GM12878 (cell line): ENCODE results near the gene UTF1. TPM values are rescaled to one million over a fixed set of nuclear protein-coding genes. Genes with fewer than 3 reads are reported as not detected.

Experiments used
- ATAC-seq: fragments of 200-7000 bp; cut with Tn5 transposase; 3 replicates; pipeline ENCODE4 v1.9.1; 2020; ENCODE audit warnings: mild to moderate bottlenecking, moderate library complexity
- BruUV-seq: library from RNA; stranded (reverse); fragments of 400-500 nt; replicated peaks from 2 replicates; lab custom pipeline; 2021; lab: Mats Ljungman, UMichigan
- CTCF ChIA-PET: fragments of 300-600 bp; sonication (Branson Sonifier 250); formaldehyde crosslinking; extraction: SDS; loops from one replicate; lab custom pipeline; 2021; ENCODE audit warnings: inconsistent platforms; lab: Yijun Ruan, JAX
- POLR2A ChIA-PET: fragments of 350-600 bp; formaldehyde crosslinking; extraction: SDS; loops from one replicate; lab custom pipeline; 2021; ENCODE audit warnings: inconsistent platforms; lab: Charles Lee
- RAD21 ChIA-PET: fragments of 300-600 bp; sonication (Branson Sonifier 250); formaldehyde crosslinking; loops from one replicate; lab custom pipeline; 2023; ENCODE audit warnings: antibody characterized with exemption; ENCODE audit not compliant: unreplicated experiment; lab: Charles Lee
- SMC1A ChIA-PET: fragments of 300-600 bp; sonication (Branson Sonifier 250); formaldehyde crosslinking; loops from one replicate; lab custom pipeline; 2023; ENCODE audit not compliant: unreplicated experiment, uncharacterized antibody; lab: Charles Lee
- DNase-seq: peaks from one replicate; pipeline ENCODE4 v3.0.0-alpha.2; 2011; ENCODE audit warnings: low read depth, low spot score
- FAIRE-seq: peaks from 3 replicates; lab custom pipeline; 2011; peaks lifted over from hg19 to GRCh38; lab: Jason Lieb, UNC
- H2AFZ ChIP-seq: 2 replicates; pipeline ENCODE4 v1.6.0; 2011; ENCODE audit warnings: low read depth, low read length, control low read depth; ENCODE audit not compliant: control insufficient read depth
- H3K27ac ChIP-seq: 2 replicates; pipeline ENCODE4 v1.5.1; 2011; ENCODE audit warnings: control low read depth; ENCODE audit not compliant: control insufficient read depth, insufficient read depth
- H3K27me3 ChIP-seq, 2 experiments: replicated peaks in 1 of 2; 2 replicates each; pipeline versions ENCODE4 v1.6.0 to v1.6.1; 2011; ENCODE audit warnings: low read length in 1 of 2; ENCODE audit not compliant: control insufficient read depth in 2 of 2, insufficient read depth in 2 of 2
- H3K36me3 ChIP-seq, 2 experiments: 2 replicates each; pipeline ENCODE4 v1.5.1; 2011; ENCODE audit warnings: low read length in 1 of 2; ENCODE audit not compliant: control insufficient read depth in 2 of 2, insufficient read depth in 2 of 2
- H3K4me1 ChIP-seq: 2 replicates; pipeline ENCODE4 v1.6.1; 2011; ENCODE audit warnings: mild to moderate bottlenecking, low read length, moderate library complexity, mixed read lengths; ENCODE audit not compliant: control insufficient read depth, insufficient read depth
- H3K4me2 ChIP-seq: 2 replicates; pipeline ENCODE4 v1.6.0; 2011; ENCODE audit warnings: control low read depth; ENCODE audit not compliant: control insufficient read depth, insufficient read depth
- H3K4me3 ChIP-seq: fragments of 200-600 bp; sonication (generic); 2 replicates; pipeline ENCODE4 v1.5.1; 2016
- H3K79me2 ChIP-seq: 2 replicates; pipeline ENCODE4 v1.6.0; 2011; ENCODE audit warnings: low read length; ENCODE audit not compliant: control insufficient read depth, insufficient read depth
- H3K9ac ChIP-seq: 2 replicates; pipeline ENCODE4 v1.8.0; 2011; ENCODE audit warnings: low read length, control low read depth, mixed read lengths; ENCODE audit not compliant: control insufficient read depth, insufficient read depth
- H3K9me3 ChIP-seq: replicated peaks from 3 replicates; pipeline ENCODE4 v1.5.1; 2011; ENCODE audit warnings: mild to moderate bottlenecking, low read length; ENCODE audit not compliant: control insufficient read depth, insufficient read depth
- H4K20me1 ChIP-seq: 2 replicates; pipeline ENCODE4 v1.6.0; 2011; ENCODE audit not compliant: control insufficient read depth, insufficient read depth
- BACH1 ChIP-seq: fragments of 450-650 bp; IDR thresholded peaks from 2 replicates; pipeline ENCODE4 v1.6.1; 2017; ENCODE audit warnings: mild to moderate bottlenecking, borderline replicate concordance
- CEBPB ChIP-seq, 2 experiments: fragments of 150-350 bp in 1 of 2; IDR thresholded peaks; 2 replicates each; pipeline ENCODE4 v1.6.1; 2012 to 2014; ENCODE audit warnings: low read depth in 2 of 2, low read length in 2 of 2, borderline replicate concordance in 1 of 2, inconsistent platforms in 1 of 2
- GATAD2B ChIP-seq: fragments of 450-650 bp; conservative IDR thresholded peaks from 2 replicates; pipeline ENCODE4 v1.6.1; 2017; ENCODE audit warnings: low read depth, mild to moderate bottlenecking, moderate library complexity
- HDAC2 ChIP-seq: fragments of 200-600 bp; sonication (generic); IDR thresholded peaks from 2 replicates; pipeline ENCODE4 v1.6.1; 2017
- JUND ChIP-seq: IDR thresholded peaks from 2 replicates; pipeline ENCODE4 v1.6.1; 2012; ENCODE audit warnings: low read depth, mild to moderate bottlenecking, low read length, improper control_type of control experiment, moderate library complexity
- NRF1 ChIP-seq: conservative IDR thresholded peaks from 2 replicates; pipeline ENCODE4 v1.6.1; 2011; ENCODE audit warnings: mild to moderate bottlenecking, low read depth, low read length, improper control_type of control experiment
- RELB ChIP-seq: fragments of 450-650 bp; IDR thresholded peaks from 2 replicates; pipeline ENCODE4 v1.6.1; 2017; ENCODE audit warnings: low read depth, mild to moderate bottlenecking, moderate library complexity
- RUNX3 ChIP-seq: IDR thresholded peaks from 2 replicates; pipeline ENCODE4 v1.6.1; 2012; ENCODE audit warnings: low read length, inconsistent platforms
- SIX5 ChIP-seq: IDR thresholded peaks from 2 replicates; pipeline ENCODE4 v1.6.1; 2011; ENCODE audit warnings: mild to moderate bottlenecking, low read depth, low read length, moderate library complexity; ENCODE audit not compliant: severe bottlenecking
- SMARCA5 ChIP-seq: fragments of 450-650 bp; IDR thresholded peaks from 2 replicates; pipeline ENCODE4 v1.6.1; 2017; ENCODE audit warnings: mild to moderate bottlenecking
- SP1 ChIP-seq: IDR thresholded peaks from one replicate; pipeline ENCODE4 v1.6.1; 2011; ENCODE audit warnings: low read depth, low read length
- TCF12 ChIP-seq: IDR thresholded peaks from 2 replicates; pipeline ENCODE4 v1.6.1; 2011; ENCODE audit warnings: low read depth, mild to moderate bottlenecking, low read length
- ZZZ3 ChIP-seq: IDR thresholded peaks from 2 replicates; pipeline ENCODE4 v1.6.1; 2011; ENCODE audit warnings: low read depth; ENCODE audit not compliant: control insufficient read depth, insufficient read length
- WGBS: methylation state at CpG from one replicate; pipeline ENCODE4 v1.1.6; 2016; ENCODE audit warnings: low lambda C conversion rate; ENCODE audit not compliant: insufficient replicate concordance, insufficient coverage; ENCODE audit errors: missing lambda C conversion rate; 5-methylcytosine and 5-hydroxymethylcytosine counted together
- in situ Hi-C: fragments of 300-500 bp; cut with MboI; formaldehyde crosslinking; loops from 9 replicates; pipeline ENCODE4 v1.14.3; 2018; ENCODE audit warnings: mixed read lengths
- intact Hi-C: fragments of 100-400 bp; cut with micrococcal nuclease; formaldehyde crosslinking; loops from one replicate; pipeline ENCODE4 v1.14.2; 2022; ENCODE audit not compliant: unreplicated experiment
- polyA plus RNA-seq, 11 experiments: library from polyadenylated mRNA; depleted of rRNA in 4 of 11; unstranded in 6 of 11; stranded (reverse) in 5 of 11; fragments of >200 nt; fragmentation: Nextera tagmentation in 4 of 11; fragmentation: Illumina TruSeq in 1 of 11; extraction: Ambion mirVana in 4 of 11; extraction: Trizol in 1 of 11; gene quantifications; 1 replicate in 1 of 11; 2 replicates in 10 of 11; pipeline versions ENCODE4 v1.2.1 to v1.2.3, GENCODE V29; 2011 to 2016; ENCODE audit warnings: inconsistent platforms in 2 of 11, missing spikeins in 2 of 11, low read depth in 1 of 11
- total RNA-seq, 4 experiments: library from RNA; depleted of rRNA in 3 of 4; stranded (reverse); fragments of >200 nt in 3 of 4; fragmentation: Illumina TruSeq in 1 of 4; extraction: Trizol in 1 of 4; gene quantifications; 2 replicates each; pipeline versions ENCODE4 v1.2.1 to v1.2.3, GENCODE V29; 2013 to 2021
- TF ChIP-seq, protein P1 (sequence below): fragments of 450-650 bp; IDR thresholded peaks from 2 replicates; pipeline ENCODE4 v1.6.1; 2017; ENCODE audit warnings: borderline replicate concordance

Gene UTF1
- total and polyA plus RNA-seq, 10 of the 15 experiments (the other 5 are each of a cell fraction or from before 2014, with no cell fraction given): not detected

DNA sequence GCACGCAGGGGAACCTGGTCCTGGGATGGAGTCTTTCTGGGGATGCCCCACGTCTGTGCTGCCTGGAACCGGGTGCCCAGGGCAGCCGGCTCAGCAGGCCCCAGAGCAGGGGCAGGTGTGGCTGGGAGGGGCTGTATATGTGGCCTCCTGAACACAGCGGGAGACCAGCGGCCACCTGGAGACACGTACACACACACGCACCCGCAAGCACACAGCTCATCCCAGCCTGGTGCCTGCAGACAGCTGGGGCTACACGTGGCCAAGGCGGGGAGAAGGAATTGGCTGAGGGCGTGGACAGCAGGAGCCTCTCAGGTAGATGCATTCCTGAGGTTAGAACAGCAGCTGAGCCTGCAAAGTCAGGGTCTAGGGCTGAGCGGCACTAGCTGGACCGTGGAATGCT lies 32.7 kb downstream of the UTF1 start (continued):
- no peak for TF ChIP-seq JUND
- no peak for TF ChIP-seq ZZZ3

GRCh38 chr10:133263674-133264073 lies 33.7 kb downstream of the UTF1 start:
- ATAC-seq (no peak), DNase-seq (no peak), FAIRE-seq (no peak)
- H3K4me2 ChIP-seq: no peak overlapping the region
- intact Hi-C loops: no loop called here
- SMC1A ChIA-PET: interaction anchor here (1.0 kb wide), 1 partner anchor 44 kb away, joined by 4 read pairs; no protein-coding TSS in a partner anchor
- no peaks in the 10 kb centered on the region for H4K20me1 ChIP-seq
- H3K27me3 ChIP-seq: no peaks in the 10 kb centered on the region
- H2AFZ ChIP-seq: no peak overlapping the region
- no peak overlapping the region for H3K9ac ChIP-seq
- TF ChIP-seq NRF1: no peak
- no peak for TF ChIP-seq CEBPB (IDR thresholded peaks at IDR 0.05; ENCODE audit: borderline replicate concordance in 1 of 2, low read depth in 2 of 2, low read length in 2 of 2)
- TF ChIP-seq RUNX3: no peak
- TF ChIP-seq TCF12: no peak
- no peak for TF ChIP-seq SIX5
- TF ChIP-seq GATAD2B: no peak
- TF ChIP-seq SP1: no peak
- TF ChIP-seq BACH1: no peak
- TF ChIP-seq, protein P1, sequence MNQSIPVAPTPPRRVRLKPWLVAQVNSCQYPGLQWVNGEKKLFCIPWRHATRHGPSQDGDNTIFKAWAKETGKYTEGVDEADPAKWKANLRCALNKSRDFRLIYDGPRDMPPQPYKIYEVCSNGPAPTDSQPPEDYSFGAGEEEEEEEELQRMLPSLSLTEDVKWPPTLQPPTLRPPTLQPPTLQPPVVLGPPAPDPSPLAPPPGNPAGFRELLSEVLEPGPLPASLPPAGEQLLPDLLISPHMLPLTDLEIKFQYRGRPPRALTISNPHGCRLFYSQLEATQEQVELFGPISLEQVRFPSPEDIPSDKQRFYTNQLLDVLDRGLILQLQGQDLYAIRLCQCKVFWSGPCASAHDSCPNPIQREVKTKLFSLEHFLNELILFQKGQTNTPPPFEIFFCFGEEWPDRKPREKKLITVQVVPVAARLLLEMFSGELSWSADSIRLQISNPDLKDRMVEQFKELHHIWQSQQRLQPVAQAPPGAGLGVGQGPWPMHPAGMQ: no peak
- TF ChIP-seq SMARCA5: no peak
- TF ChIP-seq HDAC2: no peak
- TF ChIP-seq RELB: no peak
- H3K4me1 ChIP-seq: peaks cover 13% of the 10 kb centered on the region
- H3K9me3 ChIP-seq: no peaks in the 10 kb centered on the region
- RAD21 ChIA-PET: no interaction called here
- no peaks in the 10 kb centered on the region for H3K79me2 ChIP-seq
- POLR2A ChIA-PET: no interaction called here
- H3K4me3 ChIP-seq: no peak overlapping the region
- H3K36me3 ChIP-seq: peaks cover 4 to 6% of the 10 kb centered on the region in 2 experiments; a peak in 3 of 4 replicates
- no TSS peak for BruUV-seq
- CTCF ChIA-PET: interaction anchor here (1.6 kb wide), 1 partner anchor 11 kb away, joined by 8 read pairs; no protein-coding TSS in a partner anchor
- in situ Hi-C loops: no loop called here
- WGBS: 76% methylated on average over 9 of the region's 10 CpGs
- H3K27ac ChIP-seq: no peak overlapping the region
